ENCODE measurements around the gene PPM1L.
A peak's percentile ranks its signal among the peaks of the same experiment; 100 is the strongest.

PPM1L gene

GRCh38 chr3:161104561-161105551 is 348.8 kb downstream of the PPM1L start, which contains the start of gene B3GALNT1:
TSS of gene B3GALNT1 (minus strand) at chr3:161105349. CDS start at chr3:161086754, 18,595 bp downstream.
- peak; percentile 82 for DNase-seq

- no peak for DNase-seq
Measured at GRCh38 chr3:161107311-161107710, 351.3 kb downstream of the PPM1L start.

- DNase-seq: no peak
Measured at GRCh38 chr3:161108840-161109239, 352.8 kb downstream of the PPM1L start.

GRCh38 chr3:161117646-161118045 is 361.6 kb downstream of the PPM1L start:
- DNase-seq: no peak

GRCh38 chr3:161126495-161126894 is 370.5 kb downstream of the PPM1L start:
- no peak for DNase-seq
